Measurements from ENCODE around the gene TCTN3. TPM values are rescaled to one million over a fixed set of nuclear protein-coding genes. Genes with fewer than 3 reads are reported as not detected.
"Not testable (repeated sequence)": the region's sequence is repeated elsewhere in the genome, so short reads cannot be mapped to it uniquely, and the experiment has no call there.

The TCTN3 gene
- total RNA-seq, 1 donor from 2014 or later, result 47.5 TPM

DNA sequence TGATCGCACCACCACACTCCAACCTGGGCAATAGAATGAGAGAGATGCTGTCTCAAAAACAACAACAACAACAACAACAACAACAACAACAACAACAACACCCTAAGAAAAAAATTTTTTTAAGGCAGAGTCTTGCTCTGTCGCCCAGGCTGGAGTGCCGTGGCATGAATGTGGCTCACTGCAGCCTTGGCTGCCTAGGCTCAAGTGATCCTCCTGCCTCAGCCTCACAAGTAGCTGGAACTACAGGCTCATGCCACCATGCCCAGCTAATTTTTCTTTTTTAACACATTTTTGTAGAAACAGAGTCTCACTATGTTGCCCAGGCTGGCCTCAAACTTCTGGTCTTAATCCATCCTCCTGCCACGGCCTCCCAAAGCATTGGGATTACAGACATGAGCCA is 55.8 kb downstream of the TCTN3 start:
- intact Hi-C loops (cut with micrococcal nuclease), result no loop called here
- Mint-ChIP-seq H3K4me3 (no peak overlapping the region), H3K36me3 (ENCODE audit: low read depth) (peaks cover 73% of the 10 kb centered on the region), H3K4me1 (no peaks in the 10 kb centered on the region), H3K27me3 (no peaks in the 10 kb centered on the region), H3K27ac (no peak overlapping the region), H3K9me3 (no peaks in the 10 kb centered on the region)
- no peak for DNase-seq
- ATAC-seq (ENCODE audit: low read depth), result no peak
- ChIA-PET POLR2A (no interaction called here), CTCF (no interaction called here)
- TF ChIP-seq, protein P1, sequence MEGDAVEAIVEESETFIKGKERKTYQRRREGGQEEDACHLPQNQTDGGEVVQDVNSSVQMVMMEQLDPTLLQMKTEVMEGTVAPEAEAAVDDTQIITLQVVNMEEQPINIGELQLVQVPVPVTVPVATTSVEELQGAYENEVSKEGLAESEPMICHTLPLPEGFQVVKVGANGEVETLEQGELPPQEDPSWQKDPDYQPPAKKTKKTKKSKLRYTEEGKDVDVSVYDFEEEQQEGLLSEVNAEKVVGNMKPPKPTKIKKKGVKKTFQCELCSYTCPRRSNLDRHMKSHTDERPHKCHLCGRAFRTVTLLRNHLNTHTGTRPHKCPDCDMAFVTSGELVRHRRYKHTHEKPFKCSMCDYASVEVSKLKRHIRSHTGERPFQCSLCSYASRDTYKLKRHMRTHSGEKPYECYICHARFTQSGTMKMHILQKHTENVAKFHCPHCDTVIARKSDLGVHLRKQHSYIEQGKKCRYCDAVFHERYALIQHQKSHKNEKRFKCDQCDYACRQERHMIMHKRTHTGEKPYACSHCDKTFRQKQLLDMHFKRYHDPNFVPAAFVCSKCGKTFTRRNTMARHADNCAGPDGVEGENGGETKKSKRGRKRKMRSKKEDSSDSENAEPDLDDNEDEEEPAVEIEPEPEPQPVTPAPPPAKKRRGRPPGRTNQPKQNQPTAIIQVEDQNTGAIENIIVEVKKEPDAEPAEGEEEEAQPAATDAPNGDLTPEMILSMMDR (IDR thresholded peaks at IDR 0.05), result no peak

DNA sequence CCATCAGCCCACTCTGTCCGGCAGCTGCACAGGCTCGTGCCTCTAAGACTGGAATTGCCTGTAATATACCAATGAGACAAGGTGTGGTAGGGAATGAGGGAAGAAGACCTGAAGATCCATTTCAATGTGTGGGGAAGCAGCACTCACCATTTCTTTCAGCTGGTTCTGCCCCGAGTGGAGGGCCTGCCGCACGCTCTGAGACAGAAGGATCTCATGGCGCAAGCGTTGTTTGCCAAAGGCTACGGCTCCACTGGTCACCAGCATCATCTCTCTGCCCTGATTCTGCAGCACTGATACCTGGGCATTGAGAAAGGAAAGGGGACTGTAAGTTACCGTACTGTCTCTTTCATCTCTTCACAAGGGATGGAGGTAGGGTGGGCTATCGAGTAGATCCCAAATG is 56.6 kb downstream of the TCTN3 start:
- DNase-seq (no peak), ATAC-seq (ENCODE audit: low read depth) (no peak)
- Mint-ChIP-seq H3K4me3 (no peak overlapping the region), H3K9me3 (no peaks in the 10 kb centered on the region), H3K4me1 (no peaks in the 10 kb centered on the region), H3K27me3 (no peaks in the 10 kb centered on the region), H3K27ac (no peak overlapping the region), H3K36me3 (ENCODE audit: low read depth) (peaks cover 73% of the 10 kb centered on the region)
- CTCF ChIA-PET, result no interaction called here
- intact Hi-C loops (cut with micrococcal nuclease), result no loop called here
- POLR2A ChIA-PET, result no interaction called here
- TF ChIP-seq, protein P1 (IDR thresholded peaks at IDR 0.05), result no peak

DNA sequence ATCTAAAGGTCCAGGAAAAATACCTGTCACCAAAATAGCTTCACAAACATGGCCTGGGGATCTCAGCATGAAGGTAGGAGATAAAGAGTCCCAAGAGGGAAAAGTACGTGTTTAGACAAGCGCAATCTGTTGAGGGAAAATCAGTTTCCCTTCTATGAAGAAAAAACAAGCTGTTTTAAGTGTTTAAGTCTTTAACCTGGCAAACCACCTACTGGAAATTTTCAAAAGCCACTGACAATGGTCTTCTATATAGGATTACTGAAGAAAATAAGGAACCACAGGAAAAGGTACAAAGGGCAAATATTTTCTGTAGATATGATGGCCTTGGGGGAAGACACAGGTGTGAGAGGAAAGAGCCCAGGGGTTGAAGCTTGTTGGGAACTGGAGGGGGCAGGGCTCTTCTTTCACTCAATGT is 58.4 kb downstream of the TCTN3 start:
- H3K4me3 Mint-ChIP-seq, result no peak overlapping the region
- intact Hi-C loops (cut with micrococcal nuclease), result no loop called here
- CTCF ChIA-PET, result no interaction called here
- no peaks in the 10 kb centered on the region for H3K9me3 Mint-ChIP-seq
- no peaks in the 10 kb centered on the region for H3K27me3 Mint-ChIP-seq
- H3K4me1 Mint-ChIP-seq, result no peaks in the 10 kb centered on the region
- DNase-seq (no peak), ATAC-seq (ENCODE audit: low read depth) (no peak)
- POLR2A ChIA-PET, result no interaction called here
- TF ChIP-seq, protein P1 (IDR thresholded peaks at IDR 0.05), result no peak
- H3K27ac Mint-ChIP-seq, result no peak overlapping the region
- peaks cover 79% of the 10 kb centered on the region for H3K36me3 Mint-ChIP-seq (ENCODE audit: low read depth)

DNA sequence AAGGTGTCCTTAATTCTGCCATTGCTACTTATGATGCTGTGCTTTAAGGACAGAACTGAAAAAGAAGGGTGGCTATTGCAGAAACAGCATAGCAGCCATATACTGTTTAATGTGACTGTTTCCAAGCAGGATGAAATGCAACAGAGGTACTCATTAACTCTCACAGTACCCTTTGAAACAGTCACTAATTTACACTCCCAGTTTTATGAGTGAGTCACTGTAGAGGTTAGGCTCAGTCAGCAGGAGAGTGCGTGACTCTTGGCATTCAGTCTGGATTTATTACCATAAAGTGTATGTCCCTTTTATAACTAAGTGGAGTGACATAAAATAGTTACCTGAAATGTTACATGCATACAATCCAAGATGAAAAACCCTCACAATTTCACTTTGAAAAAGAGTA is 64.9 kb downstream of the TCTN3 start:
- Mint-ChIP-seq H3K9me3 (no peaks in the 10 kb centered on the region), H3K27me3 (no peaks in the 10 kb centered on the region), H3K27ac (no peak overlapping the region), H3K4me3 (no peak overlapping the region), H3K4me1 (no peaks in the 10 kb centered on the region), H3K36me3 (ENCODE audit: low read depth) (peaks cover 87% of the 10 kb centered on the region)
- CTCF ChIA-PET, result no interaction called here
- no peak for DNase-seq
- POLR2A ChIA-PET, result no interaction called here
- no peak for ATAC-seq (ENCODE audit: low read depth)
- TF ChIP-seq, protein P1 (IDR thresholded peaks at IDR 0.05), result no peak
- intact Hi-C loops (cut with micrococcal nuclease), result loop anchor here (5.0 kb wide), 1 partner anchor 239 kb away; no protein-coding TSS in a partner anchor

DNA sequence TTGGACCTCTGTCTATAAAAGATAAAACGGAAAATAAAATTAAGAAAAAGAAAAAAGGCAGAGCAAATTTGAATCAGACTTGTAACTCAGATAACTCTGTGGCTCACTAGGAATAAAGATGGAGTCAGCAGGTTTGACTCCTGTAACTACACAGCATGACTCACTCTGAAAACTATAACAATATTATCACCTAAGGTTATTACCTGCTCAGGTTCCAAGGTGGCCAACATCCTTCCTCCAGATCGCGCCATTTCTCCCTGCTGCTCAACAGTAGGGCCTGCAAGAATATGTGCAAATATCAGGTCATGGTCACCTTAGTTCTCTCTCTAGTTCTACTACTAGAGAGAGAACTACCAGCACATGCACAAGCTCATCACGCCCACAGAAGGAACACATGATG is 67.2 kb downstream of the TCTN3 start:
- ChIA-PET POLR2A (no interaction called here), CTCF (no interaction called here)
- peaks cover 74% of the 10 kb centered on the region for H3K36me3 Mint-ChIP-seq (ENCODE audit: low read depth)
- TF ChIP-seq, protein P1 (IDR thresholded peaks at IDR 0.05), result no peak
- no peak overlapping the region for H3K27ac Mint-ChIP-seq
- H3K27me3 Mint-ChIP-seq, result no peaks in the 10 kb centered on the region
- H3K9me3 Mint-ChIP-seq, result no peaks in the 10 kb centered on the region
- no peak overlapping the region for H3K4me3 Mint-ChIP-seq
- no peak for ATAC-seq (ENCODE audit: low read depth)
- no peak for DNase-seq
- intact Hi-C loops (cut with micrococcal nuclease), result loop anchor here (5.0 kb wide), 1 partner anchor 241 kb away; no protein-coding TSS in a partner anchor
- H3K4me1 Mint-ChIP-seq, result no peaks in the 10 kb centered on the region

DNA sequence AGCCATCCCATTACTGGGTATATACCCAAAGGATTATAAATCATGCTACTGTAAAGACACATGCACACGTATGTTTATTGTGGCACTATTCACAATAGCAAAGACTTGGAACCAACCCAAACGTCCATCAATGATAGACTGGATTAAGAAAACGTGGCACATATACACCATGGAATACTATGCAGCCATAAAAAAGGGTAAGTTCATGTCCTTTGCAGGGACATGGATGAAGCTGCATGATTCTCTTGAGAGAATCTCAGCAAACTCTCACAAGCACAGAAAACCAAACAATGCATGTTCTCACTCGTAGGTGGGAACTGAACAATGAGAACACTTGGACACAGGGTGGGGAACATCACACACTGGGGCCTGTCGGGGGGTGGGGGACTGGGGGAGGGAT is 73.3 kb downstream of the TCTN3 start:
- H3K27ac Mint-ChIP-seq; H3K9me3 Mint-ChIP-seq; POLR2A ChIA-PET; intact Hi-C loops (cut with micrococcal nuclease); H3K4me1 Mint-ChIP-seq; CTCF ChIA-PET; H3K27me3 Mint-ChIP-seq; DNase-seq; ATAC-seq (ENCODE audit: low read depth); H3K4me3 Mint-ChIP-seq: not testable (repeated sequence)
- peaks cover 80% of the 10 kb centered on the region for H3K36me3 Mint-ChIP-seq (ENCODE audit: low read depth)
